ENCODE measurements around the gene ZHX3. TPM values are rescaled to one million over a fixed set of nuclear protein-coding genes. Genes with fewer than 3 reads are reported as not detected.
A peak's percentile ranks its signal among the peaks of the same experiment; 100 is the strongest.

ZHX3 gene
- total RNA-seq, 1 experiment from 2014 or later, result 24.6 TPM

DNA sequence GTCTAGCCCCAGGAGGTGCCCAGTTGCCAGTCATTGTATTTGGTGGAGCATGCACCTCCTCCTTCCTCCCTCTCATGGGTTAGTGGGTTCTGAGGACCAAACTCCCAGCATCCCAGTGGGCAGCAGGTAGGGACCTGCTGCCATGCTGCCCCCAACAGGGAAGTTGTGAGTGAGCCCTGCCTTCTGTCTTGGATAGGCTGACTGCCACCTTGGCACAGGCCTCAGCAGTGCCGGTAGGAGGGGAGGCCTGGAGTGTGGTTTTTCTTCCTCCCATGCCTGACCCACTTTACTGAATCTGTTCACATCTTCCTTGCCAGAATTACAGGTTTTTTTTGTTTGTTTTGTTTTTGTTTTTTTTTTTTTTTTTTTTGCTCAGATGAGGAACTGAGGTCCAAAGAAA is 155.6 kb downstream of the ZHX3 start:
- CTCF ChIA-PET, result no interaction called here
- H3K4me3 ChIP-seq (ENCODE audit: low read depth, low read length), result no peak overlapping the region
- peaks cover 63% of the 10 kb centered on the region for H3K36me3 Mint-ChIP-seq (ENCODE audit: insufficient read depth, unreplicated experiment)
- H3K4me3 Mint-ChIP-seq (ENCODE audit: unreplicated experiment), result no peak overlapping the region
- intact Hi-C loops (cut with micrococcal nuclease; ENCODE audit: unreplicated experiment), result no loop called here
- POLR2A ChIA-PET, result no interaction called here
- H3K27ac Mint-ChIP-seq (ENCODE audit: unreplicated experiment), result no peak overlapping the region
- TF ChIP-seq CTCF (IDR thresholded peaks at IDR 0.05; ENCODE audit: insufficient read depth in 1 of 2, low read depth in 1 of 2, low read length in 1 of 2, severe bottlenecking in 1 of 2, unreplicated experiment in 1 of 2), result no peak
- H3K4me1 Mint-ChIP-seq (ENCODE audit: low read depth, unreplicated experiment), result peaks cover 20% of the 10 kb centered on the region
- H3K27me3 Mint-ChIP-seq (ENCODE audit: insufficient read depth, unreplicated experiment), result no peaks in the 10 kb centered on the region
- BruUV-seq (replicated peaks), result no TSS peak
- no peaks in the 10 kb centered on the region for H3K9me3 ChIP-seq
- no peaks in the 10 kb centered on the region for H3K27me3 ChIP-seq (replicated peaks; ENCODE audit: control insufficient read depth, insufficient read depth, low read length)
- peaks cover 30% of the 10 kb centered on the region for H3K36me3 ChIP-seq (ENCODE audit: control insufficient read depth, insufficient read depth, low read length)
- no peaks in the 10 kb centered on the region for H3K9me3 Mint-ChIP-seq (ENCODE audit: unreplicated experiment)
- peaks cover 22% of the 10 kb centered on the region; the same call in 1 of the 2 replicates for H3K4me1 ChIP-seq
- no peak for DNase-seq

DNA sequence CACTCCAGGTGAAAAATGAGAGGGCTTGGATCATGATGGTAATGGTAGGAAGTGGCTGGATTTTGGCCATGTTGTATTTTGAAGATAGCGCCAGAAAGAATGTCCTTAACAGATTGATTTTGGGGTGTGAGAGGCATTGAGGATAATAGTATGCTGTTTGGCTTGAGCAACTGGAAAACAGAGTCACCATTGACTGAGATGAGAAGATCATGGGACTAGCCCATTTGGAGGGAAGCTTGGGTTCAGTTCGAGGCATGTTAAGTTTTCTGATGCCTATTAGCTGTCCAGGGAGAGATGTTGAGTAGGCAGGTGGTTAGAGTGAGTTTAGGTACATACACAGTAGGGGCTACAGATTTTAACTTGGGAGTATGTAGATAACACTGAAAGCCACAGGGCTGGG is 156.8 kb downstream of the ZHX3 start:
- Mint-ChIP-seq H3K27me3 (ENCODE audit: insufficient read depth, unreplicated experiment) (no peaks in the 10 kb centered on the region), H3K4me3 (ENCODE audit: unreplicated experiment) (no peak overlapping the region), H3K36me3 (ENCODE audit: insufficient read depth, unreplicated experiment) (peaks cover 55% of the 10 kb centered on the region), H3K4me1 (ENCODE audit: low read depth, unreplicated experiment) (peaks cover 23% of the 10 kb centered on the region), H3K9me3 (ENCODE audit: unreplicated experiment) (no peaks in the 10 kb centered on the region), H3K27ac (ENCODE audit: unreplicated experiment) (no peak overlapping the region)
- intact Hi-C loops (cut with micrococcal nuclease; ENCODE audit: unreplicated experiment), result no loop called here
- H3K36me3 ChIP-seq (ENCODE audit: control insufficient read depth, insufficient read depth, low read length), result peaks cover 26% of the 10 kb centered on the region
- no peaks in the 10 kb centered on the region for H3K27me3 ChIP-seq (replicated peaks; ENCODE audit: control insufficient read depth, insufficient read depth, low read length)
- H3K9me3 ChIP-seq, result no peaks in the 10 kb centered on the region
- TSS peak; percentile 17 for BruUV-seq (replicated peaks)
- POLR2A ChIA-PET, result interaction anchor here (0.5 kb wide), 1 partner anchor 202 kb away, joined by 3 read pairs; no protein-coding TSS in a partner anchor
- no peak for DNase-seq
- no peak overlapping the region for H3K4me3 ChIP-seq (ENCODE audit: low read depth, low read length)
- H3K4me1 ChIP-seq, result peaks cover 22% of the 10 kb centered on the region; the same call in 1 of the 2 replicates
- CTCF ChIA-PET, result no interaction called here
- no peak for TF ChIP-seq CTCF (IDR thresholded peaks at IDR 0.05; ENCODE audit: insufficient read depth in 1 of 2, low read depth in 1 of 2, low read length in 1 of 2, severe bottlenecking in 1 of 2, unreplicated experiment in 1 of 2)

GRCh38 chr20:41159547-41159946 is 158.0 kb downstream of the ZHX3 start:
- Histone ChIP-seq H3K9me3 (no peaks in the 10 kb centered on the region), H3K27me3 (replicated peaks; ENCODE audit: control insufficient read depth, insufficient read depth, low read length) (no peaks in the 10 kb centered on the region), H3K4me1 (peaks cover 22% of the 10 kb centered on the region; the same call in 1 of the 2 replicates), H3K4me3 (ENCODE audit: low read depth, low read length) (no peak overlapping the region), H3K36me3 (ENCODE audit: control insufficient read depth, insufficient read depth, low read length) (peaks cover 17% of the 10 kb centered on the region)
- Mint-ChIP-seq H3K4me1 (ENCODE audit: low read depth, unreplicated experiment) (peaks cover 23% of the 10 kb centered on the region), H3K9me3 (ENCODE audit: unreplicated experiment) (no peaks in the 10 kb centered on the region), H3K4me3 (ENCODE audit: unreplicated experiment) (no peak overlapping the region), H3K27ac (ENCODE audit: unreplicated experiment) (peak overlapping the region; percentile 36), H3K36me3 (ENCODE audit: insufficient read depth, unreplicated experiment) (peaks cover 44% of the 10 kb centered on the region), H3K27me3 (ENCODE audit: insufficient read depth, unreplicated experiment) (no peaks in the 10 kb centered on the region)
- BruUV-seq (replicated peaks), result no TSS peak
- ChIA-PET POLR2A (no interaction called here), CTCF (interaction anchor here (1.6 to 5.5 kb wide), 2 partner anchors 13 to 193 kb away, joined by 4 to 29 read pairs; no protein-coding TSS in a partner anchor)
- no peak for TF ChIP-seq CTCF (IDR thresholded peaks at IDR 0.05; ENCODE audit: insufficient read depth in 1 of 2, low read depth in 1 of 2, low read length in 1 of 2, severe bottlenecking in 1 of 2, unreplicated experiment in 1 of 2)
- DNase-seq, result no peak
- intact Hi-C loops (cut with micrococcal nuclease; ENCODE audit: unreplicated experiment), result no loop called here
